Measurements from ENCODE around the gene MTMR4.

GRCh38 chr17:58538811-58539409, 24.5 kb upstream of the MTMR4 start:
- TF ChIP-seq POLR2A (IDR thresholded peaks at IDR 0.05) (no peak), CTCF (IDR thresholded peaks at IDR 0.05) (no peak)

Data from lower leg skin (tissue), 3 donors.